Stomach (tissue), 9 donors: ENCODE results near the gene DCLRE1B. TPM values are rescaled to one million over a fixed set of nuclear protein-coding genes. Genes with fewer than 3 reads are reported as not detected.

Experiments
- DNase-seq, 2 donors: peaks; one replicate each; pipeline versions ENCODE4 v3.0.0 to v3.0.0-alpha.2; 2013 to 2019
- H3K27ac ChIP-seq, 5 donors: fragments of 200-600 bp in 4 of 5; sonication (generic) in 4 of 5; one replicate each; pipeline ENCODE4 v1.5.1; 2013 to 2019; ENCODE audit warnings: mild to moderate bottlenecking in 1 of 5, moderate library complexity in 1 of 5
- H3K27me3 ChIP-seq, 3 donors: fragments of 200-600 bp; sonication (generic); one replicate each; pipeline ENCODE4 v1.5.1; 2017 to 2019; ENCODE audit warnings: mixed run types in 1 of 3
- H3K36me3 ChIP-seq, 4 donors: fragments of 200-600 bp; sonication (generic); 1 replicate in 3 of 4; 2 replicates in 1 of 4; pipeline ENCODE4 v1.5.1; 2016 to 2019
- H3K4me1 ChIP-seq, 4 donors: fragments of 200-600 bp; sonication (generic); one replicate each; pipeline ENCODE4 v1.5.1; 2016 to 2019
- H3K4me3 ChIP-seq, 4 donors: fragments of 200-600 bp; sonication (generic) in 3 of 4; one replicate each; pipeline ENCODE4 v1.5.1; 2016 to 2019; ENCODE audit warnings: mild to moderate bottlenecking in 1 of 4
- H3K9me3 ChIP-seq, 4 donors: fragments of 200-600 bp; sonication (generic); one replicate each; pipeline ENCODE4 v1.5.1; 2016 to 2019
- CTCF ChIP-seq, 7 experiments: fragments of 450-650 bp in 4 of 7; fragments of 200-600 bp in 3 of 7; sonication (generic) in 3 of 7; IDR thresholded peaks; one replicate each; pipeline ENCODE4 v1.5.1; 2016 to 2019; ENCODE audit warnings: antibody characterized with exemption in 7 of 7, control low read depth in 2 of 7, mild to moderate bottlenecking in 1 of 7
- EP300 ChIP-seq: sonication (generic); formaldehyde crosslinking; IDR thresholded peaks from one replicate; pipeline ENCODE4 v1.6.1; 2017; ENCODE audit warnings: antibody characterized with exemption
- POLR2A ChIP-seq, 4 donors: fragments of 450-650 bp; IDR thresholded peaks; one replicate each; pipeline ENCODE4 v1.6.1; 2016; ENCODE audit warnings: antibody characterized with exemption in 4 of 4, control low read depth in 2 of 4, mild to moderate bottlenecking in 1 of 4, moderate library complexity in 1 of 4
- POLR2AphosphoS5 ChIP-seq, 3 donors: sonication (generic); formaldehyde crosslinking; IDR thresholded peaks; one replicate each; pipeline ENCODE4 v1.6.1; 2016; ENCODE audit warnings: antibody characterized with exemption in 3 of 3
- WGBS, 5 donors: extraction: QIAGEN DNeasy Blood & Tissue Kit in 3 of 5; methylation state at CpG; one replicate each; pipeline versions ENCODE4 v1.1.5 to v1.1.7; 2013 to 2018; 5-methylcytosine and 5-hydroxymethylcytosine counted together
- intact Hi-C: fragments of 100-400 bp; cut with DNase I; formaldehyde crosslinking; loops from one replicate; pipeline ENCODE4 v1.15.1; 2023; ENCODE audit warnings: low total_unique reads
- polyA plus RNA-seq, 3 donors: library from polyadenylated mRNA; stranded (reverse); fragments of 200-250 nt; gene quantifications; one replicate each; pipeline ENCODE4 v1.2.3, GENCODE V29; 2013
- total RNA-seq, 5 donors: library from RNA; depleted of rRNA; stranded (reverse); fragments of >200 nt; gene quantifications; one replicate each; pipeline versions ENCODE4 v1.1.0 to v1.2.3, GENCODE V29; 2014 to 2016
- donor health status: healthy with polysubstance abuse.
- donor health status: Bipolar disorder and iron deficiency.
- donor health status: healthy.

DCLRE1B gene
- total and polyA plus RNA-seq, 8 donors: 0.45 to 3.9 (median 1.9) TPM; not detected in 2

GRCh38 chr1:113942527-113942926 lies 37.4 kb downstream of the DCLRE1B start:
- Histone ChIP-seq H3K4me3 (no peak overlapping the region), H3K36me3 (peaks cover 15 to 43% (median 36%) of the 10 kb centered on the region in 4 donors), H3K27ac (peak overlapping the region in 1 of 5 donors; percentile 9), H3K9me3 (no peaks in the 10 kb centered on the region), H3K27me3 (no peaks in the 10 kb centered on the region), H3K4me1 (peaks cover 17 to 72% (median 38%) of the 10 kb centered on the region in 4 donors)
- no peak for DNase-seq
- TF ChIP-seq POLR2A (IDR thresholded peaks at IDR 0.05) (no peak), POLR2AphosphoS5 (IDR thresholded peaks at IDR 0.05) (no peak), EP300 (no peak), CTCF (IDR thresholded peaks at IDR 0.05) (no peak)
- intact Hi-C loops: no loop called here

- TF ChIP-seq EP300 (no peak), POLR2AphosphoS5 (IDR thresholded peaks at IDR 0.05) (no peak), CTCF (IDR thresholded peaks at IDR 0.05) (no peak), POLR2A (IDR thresholded peaks at IDR 0.05) (no peak)
- intact Hi-C loops: no loop called here
- H3K36me3 ChIP-seq: peaks cover 15 to 43% (median 36%) of the 10 kb centered on the region in 4 donors
- H3K9me3 ChIP-seq: no peaks in the 10 kb centered on the region
- DNase-seq: no peak
- H3K4me3 ChIP-seq: no peak overlapping the region
- H3K27ac ChIP-seq: peak overlapping the region in 1 of 5 donors; percentile 9
- peaks cover 22 to 72% (median 41%) of the 10 kb centered on the region in 4 donors for H3K4me1 ChIP-seq
- no peaks in the 10 kb centered on the region for H3K27me3 ChIP-seq
Observed at GRCh38 chr1:113943028-113943811, 38.1 kb downstream of the DCLRE1B start.

GRCh38 chr1:113945329-113945728 lies 40.2 kb downstream of the DCLRE1B start:
- no peak overlapping the region for H3K4me3 ChIP-seq
- intact Hi-C loops: no loop called here
- H3K27ac ChIP-seq: no peak overlapping the region
- no peaks in the 10 kb centered on the region for H3K27me3 ChIP-seq
- H3K9me3 ChIP-seq: no peaks in the 10 kb centered on the region
- DNase-seq: no peak
- peaks cover 25 to 69% (median 46%) of the 10 kb centered on the region in 4 donors for H3K4me1 ChIP-seq
- WGBS, 5 donors: 100% methylated on average over 1 of the region's 1 CpG
- peaks cover 15 to 42% (median 35%) of the 10 kb centered on the region in 4 donors for H3K36me3 ChIP-seq
- TF ChIP-seq POLR2AphosphoS5 (IDR thresholded peaks at IDR 0.05) (no peak), POLR2A (IDR thresholded peaks at IDR 0.05) (no peak), EP300 (no peak), CTCF (IDR thresholded peaks at IDR 0.05) (no peak)

GRCh38 chr1:113946112-113946511 lies 41.0 kb downstream of the DCLRE1B start:
- Histone ChIP-seq H3K27me3 (no peaks in the 10 kb centered on the region), H3K36me3 (peaks cover 10 to 34% (median 27%) of the 10 kb centered on the region in 4 donors), H3K9me3 (no peaks in the 10 kb centered on the region), H3K4me3 (no peak overlapping the region), H3K27ac (no peak overlapping the region), H3K4me1 (peaks cover 25 to 62% (median 47%) of the 10 kb centered on the region in 4 donors)
- intact Hi-C loops: no loop called here
- DNase-seq: no peak
- TF ChIP-seq CTCF (IDR thresholded peaks at IDR 0.05): no peak
- no peak for TF ChIP-seq EP300
- no peak for TF ChIP-seq POLR2AphosphoS5 (IDR thresholded peaks at IDR 0.05)
- no peak for TF ChIP-seq POLR2A (IDR thresholded peaks at IDR 0.05)
- 33 to 64% (median 53%) methylated on average over 1 of the region's 1 CpG for WGBS, 5 donors
